Prostate gland (tissue), 2 donors: Measurements from ENCODE around the gene DLEC1.

Experiments used
- CTCF ChIP-seq, 4 experiments: fragments of 200-600 bp in 2 of 4; fragments of 450-650 bp in 2 of 4; sonication (generic) in 2 of 4; IDR thresholded peaks; 1 replicate in 3 of 4; 2 replicates in 1 of 4; pipeline ENCODE4 v1.5.1; 2016 to 2019; ENCODE audit warnings: antibody characterized with exemption in 4 of 4, mild to moderate bottlenecking in 2 of 4, moderate library complexity in 2 of 4
- POLR2A ChIP-seq: fragments of 450-650 bp; IDR thresholded peaks from one replicate; pipeline ENCODE4 v1.6.1; 2016; ENCODE audit warnings: antibody characterized with exemption, mild to moderate bottlenecking

- TF ChIP-seq CTCF (IDR thresholded peaks at IDR 0.05) (no peak), POLR2A (no peak)
Measured at GRCh38 chr3:38000965-38001455, 38.0 kb upstream of the DLEC1 start.
